Panc1 (cell line): Measurements from ENCODE around the gene ANKMY1. TPM values are rescaled to one million over a fixed set of nuclear protein-coding genes. Genes with fewer than 3 reads are reported as not detected.

Source experiments
- ATAC-seq: fragments of 200-7000 bp; cut with Tn5 transposase; 2 replicates; pipeline ENCODE4 v1.9.1; 2020; ENCODE audit warnings: mild to moderate bottlenecking, moderate library complexity
- BruUV-seq: library from RNA; stranded (reverse); fragments of 400-500 nt; replicated peaks from 2 replicates; lab custom pipeline; 2021; lab: Mats Ljungman, UMichigan
- CTCF ChIA-PET: fragments of 300-600 bp; sonication (Branson Sonifier 250); formaldehyde crosslinking; loops from one replicate; lab custom pipeline; 2022; ENCODE audit warnings: antibody characterized with exemption; lab: Charles Lee
- POLR2A ChIA-PET: fragments of 300-600 bp; sonication (Branson Sonifier 250); formaldehyde crosslinking; loops from one replicate; lab custom pipeline; 2022; ENCODE audit warnings: antibody characterized with exemption; lab: Charles Lee
- DNase-seq: peaks from one replicate; pipeline ENCODE4 v3.0.0-alpha.2; 2010; ENCODE audit warnings: low read depth, low spot score
- H3K27ac ChIP-seq: 2 replicates; pipeline ENCODE4 v1.5.1; 2011; ENCODE audit warnings: mild to moderate bottlenecking, low read length, inconsistent platforms
- H3K27me3 ChIP-seq: fragments of 200-500 bp; sonication (Bioruptor generic); 2 replicates; pipeline ENCODE4 v1.6.0; 2014; ENCODE audit warnings: low read length, inconsistent platforms; ENCODE audit not compliant: control insufficient read depth, insufficient read depth
- H3K36me3 ChIP-seq: fragments of 200-500 bp; sonication (Bioruptor generic); 2 replicates; pipeline ENCODE4 v1.5.1; 2014; ENCODE audit warnings: inconsistent platforms, mild to moderate bottlenecking, low read length, moderate library complexity; ENCODE audit not compliant: control insufficient read depth, insufficient read depth
- H3K4me1 ChIP-seq: 2 replicates; pipeline ENCODE4 v1.5.1; 2011; ENCODE audit warnings: inconsistent platforms, mild to moderate bottlenecking, low read length, moderate library complexity; ENCODE audit not compliant: control insufficient read depth, insufficient read depth
- H3K4me3 ChIP-seq, 2 experiments: 2 replicates each; pipeline ENCODE4 v1.5.1; 2011 to 2012; ENCODE audit warnings: low read depth in 2 of 2, low read length in 2 of 2, mild to moderate bottlenecking in 2 of 2, inconsistent platforms in 1 of 2, moderate library complexity in 1 of 2
- H3K9me3 ChIP-seq: fragments of 200-500 bp; sonication (Bioruptor generic); 2 replicates; pipeline ENCODE4 v1.5.1; 2014; ENCODE audit warnings: low read depth, mild to moderate bottlenecking, inconsistent platforms, low read length, moderate library complexity; ENCODE audit not compliant: control insufficient read depth, insufficient read depth
- POLR2AphosphoS5 ChIP-seq: IDR thresholded peaks from 2 replicates; pipeline ENCODE4 v1.6.1; 2012; ENCODE audit warnings: mild to moderate bottlenecking, low read depth, low read length, moderate library complexity
- SIN3A ChIP-seq: IDR thresholded peaks from 2 replicates; pipeline ENCODE4 v1.6.1; 2012; ENCODE audit warnings: low read depth, mild to moderate bottlenecking, low read length, moderate library complexity, borderline replicate concordance; ENCODE audit not compliant: insufficient read depth
- TCF7L2 ChIP-seq: IDR thresholded peaks from 2 replicates; pipeline ENCODE4 v1.6.1; 2011; ENCODE audit warnings: mild to moderate bottlenecking, low read depth, low read length, inconsistent platforms
- in situ Hi-C: cut with HindIII; loops from 2 replicates; pipeline ENCODE4 v1.10.0; 2016; ENCODE audit warnings: low sequenced_read_pairs, low pct_unique_long_range_greater_than_20kb
- intact Hi-C: fragments of 100-400 bp; cut with micrococcal nuclease; formaldehyde crosslinking; loops from one replicate; pipeline ENCODE4 v1.10.0; 2022; ENCODE audit not compliant: unreplicated experiment
- total RNA-seq: library from RNA; stranded (reverse); gene quantifications from one replicate; pipeline ENCODE4 v1.2.1, GENCODE V29; 2021; ENCODE audit not compliant: unreplicated experiment
- TF ChIP-seq, protein P1 (sequence below): fragments of 450-650 bp; IDR thresholded peaks from 2 replicates; pipeline ENCODE4 v1.5.1; 2017; ENCODE audit warnings: mild to moderate bottlenecking
- TF ChIP-seq, protein P2 (sequence below), 2 experiments: IDR thresholded peaks; 2 replicates each; pipeline ENCODE4 v1.6.1; 2011 to 2012; ENCODE audit warnings: low read depth in 2 of 2, control low read depth in 1 of 2, low read length in 1 of 2, mild to moderate bottlenecking in 1 of 2, moderate library complexity in 1 of 2; ENCODE audit not compliant: insufficient read depth in 1 of 2

The ANKMY1 gene
- total RNA-seq, 1 experiment from 2014 or later, result 19.5 TPM

DNA sequence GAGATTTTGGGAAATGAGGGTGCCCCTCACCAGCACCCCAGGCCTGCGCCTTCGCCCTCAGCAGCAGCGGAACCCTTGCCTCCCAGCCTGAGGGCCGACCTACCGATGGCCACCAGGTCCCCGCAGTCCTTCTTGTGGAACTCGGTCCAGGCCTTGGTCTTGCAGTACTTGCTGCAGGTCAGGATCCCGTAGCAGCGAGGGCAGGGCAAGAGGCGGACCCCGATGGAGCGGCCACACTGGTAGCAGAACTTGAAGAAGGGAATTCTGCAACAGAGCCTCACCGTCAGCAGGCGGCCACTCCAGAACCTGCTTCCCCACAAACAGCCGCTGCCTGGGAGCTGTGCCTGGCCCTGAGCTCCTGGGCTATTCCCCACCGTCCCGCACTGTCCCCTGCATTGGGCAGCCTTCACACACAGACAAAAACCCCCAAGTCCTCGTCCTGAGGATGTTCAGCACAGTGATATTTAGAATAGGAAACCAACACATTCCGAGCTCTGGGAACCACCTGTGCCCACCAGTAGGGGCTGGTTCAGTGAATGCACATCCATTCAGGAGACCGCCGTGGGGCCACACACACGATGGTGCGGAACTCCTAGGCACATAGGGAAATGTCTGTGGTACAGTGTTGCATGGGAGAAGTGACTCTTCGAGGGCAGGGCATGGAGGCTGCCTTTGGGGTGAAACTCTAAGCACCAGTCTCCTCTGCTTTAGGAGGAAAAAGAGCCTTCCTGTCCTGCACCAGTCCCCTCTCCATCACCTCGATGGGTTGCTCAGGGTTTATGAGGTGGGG lies 76.8 kb downstream of the ANKMY1 start:
- in situ Hi-C loops (no loop called here), intact Hi-C loops (no loop called here)
- DNase-seq (no peak), ATAC-seq (peak; percentile 6)
- ChIA-PET CTCF (no interaction called here), POLR2A (no interaction called here)
- no peaks in the 10 kb centered on the region for H3K36me3 ChIP-seq
- no TSS peak for BruUV-seq
- no peak overlapping the region for H3K4me3 ChIP-seq
- H3K27ac ChIP-seq, result no peak overlapping the region
- no peaks in the 10 kb centered on the region for H3K27me3 ChIP-seq
- no peaks in the 10 kb centered on the region for H3K9me3 ChIP-seq
- H3K4me1 ChIP-seq, result no peaks in the 10 kb centered on the region
- TF ChIP-seq TCF7L2 (no peak), POLR2AphosphoS5 (no peak), SIN3A (no peak)
- TF ChIP-seq, protein P1, sequence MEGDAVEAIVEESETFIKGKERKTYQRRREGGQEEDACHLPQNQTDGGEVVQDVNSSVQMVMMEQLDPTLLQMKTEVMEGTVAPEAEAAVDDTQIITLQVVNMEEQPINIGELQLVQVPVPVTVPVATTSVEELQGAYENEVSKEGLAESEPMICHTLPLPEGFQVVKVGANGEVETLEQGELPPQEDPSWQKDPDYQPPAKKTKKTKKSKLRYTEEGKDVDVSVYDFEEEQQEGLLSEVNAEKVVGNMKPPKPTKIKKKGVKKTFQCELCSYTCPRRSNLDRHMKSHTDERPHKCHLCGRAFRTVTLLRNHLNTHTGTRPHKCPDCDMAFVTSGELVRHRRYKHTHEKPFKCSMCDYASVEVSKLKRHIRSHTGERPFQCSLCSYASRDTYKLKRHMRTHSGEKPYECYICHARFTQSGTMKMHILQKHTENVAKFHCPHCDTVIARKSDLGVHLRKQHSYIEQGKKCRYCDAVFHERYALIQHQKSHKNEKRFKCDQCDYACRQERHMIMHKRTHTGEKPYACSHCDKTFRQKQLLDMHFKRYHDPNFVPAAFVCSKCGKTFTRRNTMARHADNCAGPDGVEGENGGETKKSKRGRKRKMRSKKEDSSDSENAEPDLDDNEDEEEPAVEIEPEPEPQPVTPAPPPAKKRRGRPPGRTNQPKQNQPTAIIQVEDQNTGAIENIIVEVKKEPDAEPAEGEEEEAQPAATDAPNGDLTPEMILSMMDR, result no peak
- TF ChIP-seq, protein P2, sequence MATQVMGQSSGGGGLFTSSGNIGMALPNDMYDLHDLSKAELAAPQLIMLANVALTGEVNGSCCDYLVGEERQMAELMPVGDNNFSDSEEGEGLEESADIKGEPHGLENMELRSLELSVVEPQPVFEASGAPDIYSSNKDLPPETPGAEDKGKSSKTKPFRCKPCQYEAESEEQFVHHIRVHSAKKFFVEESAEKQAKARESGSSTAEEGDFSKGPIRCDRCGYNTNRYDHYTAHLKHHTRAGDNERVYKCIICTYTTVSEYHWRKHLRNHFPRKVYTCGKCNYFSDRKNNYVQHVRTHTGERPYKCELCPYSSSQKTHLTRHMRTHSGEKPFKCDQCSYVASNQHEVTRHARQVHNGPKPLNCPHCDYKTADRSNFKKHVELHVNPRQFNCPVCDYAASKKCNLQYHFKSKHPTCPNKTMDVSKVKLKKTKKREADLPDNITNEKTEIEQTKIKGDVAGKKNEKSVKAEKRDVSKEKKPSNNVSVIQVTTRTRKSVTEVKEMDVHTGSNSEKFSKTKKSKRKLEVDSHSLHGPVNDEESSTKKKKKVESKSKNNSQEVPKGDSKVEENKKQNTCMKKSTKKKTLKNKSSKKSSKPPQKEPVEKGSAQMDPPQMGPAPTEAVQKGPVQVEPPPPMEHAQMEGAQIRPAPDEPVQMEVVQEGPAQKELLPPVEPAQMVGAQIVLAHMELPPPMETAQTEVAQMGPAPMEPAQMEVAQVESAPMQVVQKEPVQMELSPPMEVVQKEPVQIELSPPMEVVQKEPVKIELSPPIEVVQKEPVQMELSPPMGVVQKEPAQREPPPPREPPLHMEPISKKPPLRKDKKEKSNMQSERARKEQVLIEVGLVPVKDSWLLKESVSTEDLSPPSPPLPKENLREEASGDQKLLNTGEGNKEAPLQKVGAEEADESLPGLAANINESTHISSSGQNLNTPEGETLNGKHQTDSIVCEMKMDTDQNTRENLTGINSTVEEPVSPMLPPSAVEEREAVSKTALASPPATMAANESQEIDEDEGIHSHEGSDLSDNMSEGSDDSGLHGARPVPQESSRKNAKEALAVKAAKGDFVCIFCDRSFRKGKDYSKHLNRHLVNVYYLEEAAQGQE (IDR thresholded peaks at IDR 0.05; ENCODE audit: insufficient read depth in 1 of 2, low read depth in 2 of 2, low read length in 1 of 2), result no peak

DNA sequence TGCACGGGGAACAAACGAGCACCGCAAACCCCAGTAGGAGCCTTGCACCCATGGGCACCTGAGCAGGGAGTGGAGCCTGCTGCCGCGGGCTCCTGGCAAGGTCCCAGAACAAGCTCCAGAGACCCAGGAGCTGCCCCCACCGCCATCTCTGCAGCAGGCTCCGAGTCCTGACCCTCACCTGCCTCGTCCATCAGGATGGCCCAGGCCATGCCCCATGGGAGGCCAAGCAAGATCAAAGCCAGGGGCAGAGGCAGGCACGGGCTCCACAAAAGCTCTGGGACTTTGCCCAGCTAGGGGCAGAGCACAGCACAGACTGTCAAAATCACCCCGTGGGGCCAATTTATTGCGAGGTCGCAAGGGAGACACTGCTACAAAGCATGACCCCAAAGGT lies 78.7 kb downstream of the ANKMY1 start:
- no peaks in the 10 kb centered on the region; the same call in 1 of the 2 replicates for H3K9me3 ChIP-seq

More for the DNA sequence above, 78.7 kb downstream of the ANKMY1 start:
- no peaks in the 10 kb centered on the region for H3K4me1 ChIP-seq
- POLR2A ChIA-PET, result no interaction called here
- intact Hi-C loops (no loop called here), in situ Hi-C loops (no loop called here)
- H3K4me3 ChIP-seq, result no peak overlapping the region
- no peaks in the 10 kb centered on the region for H3K36me3 ChIP-seq
- no peaks in the 10 kb centered on the region for H3K27me3 ChIP-seq
- BruUV-seq, result no TSS peak
- H3K27ac ChIP-seq, result no peak overlapping the region
- CTCF ChIA-PET, result no interaction called here
- no peak for DNase-seq
- ATAC-seq, result no peak
- TF ChIP-seq TCF7L2 (no peak), SIN3A (no peak), POLR2AphosphoS5 (no peak)
- TF ChIP-seq, protein P2 (IDR thresholded peaks at IDR 0.05; ENCODE audit: insufficient read depth in 1 of 2, low read depth in 2 of 2, low read length in 1 of 2), result no peak
- TF ChIP-seq, protein P1, result no peak
